ENCODE measurements around the gene FZR1.
"Not testable (repeated sequence)": the region's sequence is repeated elsewhere in the genome, so short reads cannot be mapped to it uniquely, and the experiment has no call there.

Gene FZR1

DNA sequence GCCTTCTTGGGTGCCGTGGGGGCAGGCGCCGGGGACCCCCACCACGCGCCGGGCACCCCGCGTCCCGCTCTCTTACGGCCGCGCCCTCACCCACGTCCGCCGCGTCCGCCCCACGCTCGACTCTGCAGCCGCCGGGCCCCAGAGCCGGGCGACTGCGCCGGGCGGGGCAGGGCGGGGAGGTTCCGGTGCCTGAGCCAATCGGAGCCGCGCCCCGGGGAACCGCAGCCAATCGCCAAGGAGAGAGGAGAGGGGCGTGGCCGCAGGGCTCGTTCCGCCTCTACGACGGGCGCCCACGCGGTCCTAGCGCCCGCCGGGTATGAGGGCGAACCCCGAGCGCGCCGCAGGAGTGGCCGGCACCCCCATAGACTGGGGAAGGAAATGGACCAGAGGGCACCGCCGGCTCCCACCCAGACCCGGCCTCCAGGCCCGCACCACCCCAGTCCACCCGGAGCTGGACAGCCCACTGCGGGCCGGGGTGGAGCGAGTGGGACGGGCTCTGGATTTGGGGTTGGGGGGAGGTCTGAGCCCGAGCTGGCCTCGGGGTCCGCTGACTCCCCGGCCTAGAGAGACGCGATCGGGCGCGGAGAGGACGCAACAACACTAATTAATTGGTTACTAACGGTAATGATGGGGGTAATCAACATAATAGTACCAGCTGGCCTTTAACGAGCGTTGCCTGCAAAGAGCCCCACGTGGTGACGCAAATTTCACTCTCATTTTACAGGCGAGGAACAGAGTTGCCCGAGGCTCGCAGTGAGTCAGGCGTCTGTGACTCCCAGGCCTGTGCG is 51.5 kb downstream of the FZR1 start, which contains the start of gene MFSD12:
Gene MFSD12, minus strand, starts transcription at position 126 of the 788 bp plus-strand sequence. CDS start 183 bp downstream, outside the sequence.
- peak; percentile 91 for ATAC-seq (replicated peaks; ENCODE audit: extremely low read depth, poor library complexity, severe bottlenecking)
- H3K36me3 Mint-ChIP-seq (ENCODE audit: insufficient read depth) = peaks cover 20% of the 10 kb centered on the region
- peak within 1 kb of the TSS; percentile 99 for H3K27ac Mint-ChIP-seq (ENCODE audit: low read depth)
- H3K27me3 Mint-ChIP-seq = no peaks in the 10 kb centered on the region
- peak; percentile 89 to 90 for DNase-seq (ENCODE audit: low spot score in 2 of 2)
- no peaks in the 10 kb centered on the region for H3K9me3 Mint-ChIP-seq
- peaks cover 35% of the 10 kb centered on the region for H3K4me1 Mint-ChIP-seq
- H3K4me3 Mint-ChIP-seq = peak within 1 kb of the TSS; percentile 92

DNA sequence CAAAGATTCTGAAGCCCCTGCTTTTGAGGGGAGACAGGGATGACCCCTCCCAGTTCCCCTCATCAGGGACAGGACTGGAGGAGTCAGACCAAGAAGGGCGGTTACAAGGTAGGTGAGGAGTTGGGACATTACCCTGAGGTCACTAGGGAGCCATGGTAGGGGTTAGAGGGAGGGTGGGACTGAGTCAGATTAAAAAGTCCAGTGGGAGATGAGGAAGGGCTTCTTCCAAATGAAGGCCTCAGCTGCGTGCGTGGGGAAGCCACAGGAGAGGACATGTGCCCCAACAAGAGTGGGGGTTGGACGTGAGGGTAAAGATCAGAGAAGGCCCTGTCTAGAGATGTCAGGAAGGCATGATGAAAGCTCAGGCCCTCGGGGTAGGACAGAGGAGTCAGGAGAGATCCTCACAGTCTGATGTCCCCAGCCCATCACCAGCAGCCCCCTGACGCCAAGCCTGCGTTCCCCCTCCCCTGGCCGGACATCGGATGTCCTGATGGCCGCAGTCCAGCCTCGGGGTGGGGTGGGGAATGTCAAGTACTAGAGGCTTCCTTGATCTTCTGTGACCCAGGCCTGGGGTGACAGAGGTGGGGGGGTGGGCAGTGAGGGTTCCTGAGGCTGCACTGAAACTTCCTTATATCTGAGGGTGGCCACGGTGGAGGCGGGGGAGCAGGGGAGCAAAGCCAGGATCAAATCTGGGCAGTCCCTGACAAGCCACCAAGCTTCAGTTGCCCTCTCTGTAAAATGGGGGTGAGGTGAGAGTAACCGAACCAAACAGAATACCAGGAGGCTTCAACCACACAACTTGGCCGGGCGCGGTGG is 57.8 kb downstream of the FZR1 start:
- Mint-ChIP-seq H3K27me3 (no peaks in the 10 kb centered on the region), H3K4me3 (no peak overlapping the region), H3K36me3 (ENCODE audit: insufficient read depth) (peaks cover 2% of the 10 kb centered on the region), H3K4me1 (no peaks in the 10 kb centered on the region), H3K9me3 (no peaks in the 10 kb centered on the region), H3K27ac (ENCODE audit: low read depth) (no peak overlapping the region)
- ATAC-seq (replicated peaks; ENCODE audit: extremely low read depth, poor library complexity, severe bottlenecking) (no peak), DNase-seq (ENCODE audit: low spot score in 2 of 2) (no peak)

DNA sequence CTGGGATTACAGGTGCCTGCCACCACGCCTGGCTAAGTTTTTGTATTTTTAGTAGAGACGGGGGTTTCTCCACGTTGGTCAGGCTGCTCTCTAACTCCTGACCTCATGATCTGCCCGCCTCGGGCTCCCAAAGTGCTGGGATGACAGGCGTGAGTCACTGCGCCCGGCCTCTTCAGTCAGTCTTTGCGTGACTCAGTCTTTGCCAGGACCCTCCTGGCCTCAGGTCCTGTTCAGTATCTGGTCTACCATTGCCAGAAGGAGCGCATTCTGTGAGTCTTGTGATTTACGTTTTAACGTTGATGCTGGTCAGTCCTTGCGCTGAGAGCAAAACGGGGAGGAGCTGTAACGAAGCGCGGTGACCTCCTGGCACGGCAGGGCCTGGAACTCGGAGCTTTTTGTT is 59.0 kb downstream of the FZR1 start:
- no peaks in the 10 kb centered on the region for H3K9me3 Mint-ChIP-seq
- no peaks in the 10 kb centered on the region for H3K4me1 Mint-ChIP-seq
- no peak overlapping the region for H3K4me3 Mint-ChIP-seq
- ATAC-seq (replicated peaks; ENCODE audit: extremely low read depth, poor library complexity, severe bottlenecking) = no peak
- H3K27me3 Mint-ChIP-seq = no peaks in the 10 kb centered on the region
- peaks cover 2% of the 10 kb centered on the region for H3K36me3 Mint-ChIP-seq (ENCODE audit: insufficient read depth)
- DNase-seq (ENCODE audit: low spot score in 2 of 2) = no peak
- H3K27ac Mint-ChIP-seq (ENCODE audit: low read depth) = no peak overlapping the region

DNA sequence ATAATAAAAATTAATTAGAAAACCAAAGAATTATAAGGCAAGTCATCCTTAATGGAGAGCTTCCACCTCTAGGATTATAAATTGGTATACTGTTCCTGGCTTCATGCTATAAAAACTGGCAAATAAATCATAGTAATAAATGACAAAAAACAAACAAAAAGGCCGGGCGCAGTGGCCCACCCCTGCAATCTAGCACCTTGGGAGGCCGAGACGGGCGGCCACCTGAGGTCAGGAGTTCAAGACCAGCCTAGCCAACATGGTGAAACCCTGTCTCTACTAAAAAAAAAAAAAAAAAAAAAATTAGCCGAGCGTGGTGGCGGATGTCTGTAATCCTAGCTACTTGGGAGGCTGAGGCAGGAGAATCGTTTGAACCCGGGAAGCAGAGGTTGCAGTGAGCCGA is 63.9 kb downstream of the FZR1 start:
- DNase-seq (ENCODE audit: low spot score in 2 of 2); H3K27ac Mint-ChIP-seq (ENCODE audit: low read depth); H3K36me3 Mint-ChIP-seq (ENCODE audit: insufficient read depth); H3K9me3 Mint-ChIP-seq; H3K4me3 Mint-ChIP-seq; ATAC-seq (replicated peaks; ENCODE audit: extremely low read depth, poor library complexity, severe bottlenecking); H3K27me3 Mint-ChIP-seq; H3K4me1 Mint-ChIP-seq: not testable (repeated sequence)

DNA sequence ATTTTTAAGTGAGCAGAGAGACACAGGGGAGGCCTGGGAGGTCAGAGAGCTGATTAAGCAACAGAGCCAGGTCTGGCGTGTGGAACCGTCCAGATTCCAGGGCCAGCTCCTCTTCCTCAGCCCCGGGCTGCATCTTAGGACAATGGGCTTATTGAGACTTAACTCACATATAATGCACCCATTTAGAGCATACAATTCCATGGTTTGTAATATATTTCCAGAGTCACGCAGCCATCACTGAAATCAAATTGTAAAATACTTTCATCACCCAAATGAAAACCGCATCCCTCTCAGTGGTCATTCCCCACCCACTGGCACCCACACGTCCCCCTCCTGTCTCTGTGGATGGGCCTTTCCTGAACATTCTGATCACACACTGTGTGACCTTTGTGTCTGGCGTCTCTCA is 64.5 kb downstream of the FZR1 start:
- no peak for ATAC-seq (replicated peaks; ENCODE audit: extremely low read depth, poor library complexity, severe bottlenecking)
- Mint-ChIP-seq H3K9me3 (no peaks in the 10 kb centered on the region), H3K27me3 (no peaks in the 10 kb centered on the region), H3K36me3 (ENCODE audit: insufficient read depth) (peaks cover 8% of the 10 kb centered on the region), H3K4me3 (no peak overlapping the region), H3K4me1 (no peaks in the 10 kb centered on the region), H3K27ac (ENCODE audit: low read depth) (no peak overlapping the region)
- no peak for DNase-seq (ENCODE audit: low spot score in 2 of 2)

DNA sequence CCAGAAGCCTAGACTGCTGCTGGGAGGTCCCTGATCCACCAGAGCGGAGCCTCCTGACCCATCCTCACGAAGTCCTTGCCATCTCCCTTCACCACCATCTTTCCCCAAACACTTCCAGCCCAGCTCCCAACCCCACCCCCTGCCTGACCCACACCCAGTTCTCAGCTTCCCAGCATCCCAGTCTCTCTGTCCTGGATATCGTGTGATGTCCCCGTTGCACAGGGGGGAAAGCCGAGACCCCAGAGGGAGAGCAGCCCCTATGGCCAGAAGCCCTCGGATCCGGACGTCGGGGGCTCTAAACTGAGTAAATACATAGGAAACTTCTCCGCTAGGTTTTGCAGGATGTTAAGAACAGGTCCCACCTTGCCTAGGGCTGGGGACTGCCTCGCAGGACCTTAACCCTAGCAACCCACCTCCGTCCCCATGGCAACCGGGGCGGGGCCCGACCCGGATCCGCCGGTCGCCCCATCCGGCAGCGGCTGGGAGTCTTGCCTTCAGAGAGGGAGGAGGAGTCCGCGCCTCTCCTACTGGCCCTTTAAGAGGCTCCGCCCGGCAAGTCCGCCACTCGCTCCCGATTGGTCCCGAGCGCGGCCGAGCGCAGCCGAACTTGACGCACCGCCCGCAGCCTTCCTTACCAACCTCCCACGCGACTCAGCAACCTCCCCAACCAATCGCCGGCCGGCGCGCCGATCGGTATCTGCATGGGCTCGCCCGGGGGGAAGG is 66.2 kb downstream of the FZR1 start:
- H3K27ac Mint-ChIP-seq (ENCODE audit: low read depth) = no peak overlapping the region
- no peaks in the 10 kb centered on the region for H3K4me1 Mint-ChIP-seq
- no peaks in the 10 kb centered on the region for H3K9me3 Mint-ChIP-seq
- ATAC-seq (replicated peaks; ENCODE audit: extremely low read depth, poor library complexity, severe bottlenecking) = peak; percentile 99
- peaks cover 8% of the 10 kb centered on the region for H3K36me3 Mint-ChIP-seq (ENCODE audit: insufficient read depth)
- no peaks in the 10 kb centered on the region for H3K27me3 Mint-ChIP-seq
- peak overlapping the region; percentile 77 for H3K4me3 Mint-ChIP-seq
- DNase-seq (ENCODE audit: low spot score in 2 of 2) = peak; percentile 94 to 98

DNA sequence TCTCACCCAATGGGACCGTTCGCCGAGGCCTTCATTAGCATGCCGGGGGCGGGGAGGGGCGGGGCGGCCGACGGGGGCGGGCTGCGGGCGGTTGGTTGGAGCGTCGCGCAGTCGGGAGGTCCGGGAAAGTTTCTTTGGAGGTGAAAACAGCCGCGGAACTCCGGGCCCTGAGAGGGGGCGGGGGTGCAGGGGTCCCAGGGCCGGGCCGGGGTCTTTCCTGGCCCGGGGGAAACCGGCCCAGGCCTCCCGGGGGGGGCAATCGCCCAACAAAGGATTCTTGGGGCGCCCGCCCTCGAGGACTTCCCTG is 66.7 kb downstream of the FZR1 start, which contains the start of gene HMG20B:
Gene HMG20B, plus strand, starts transcription at position 90 of the 307 bp plus-strand sequence. CDS start 366 bp downstream, outside the sequence.
- no peaks in the 10 kb centered on the region for H3K27me3 Mint-ChIP-seq
- peaks cover 8% of the 10 kb centered on the region for H3K36me3 Mint-ChIP-seq (ENCODE audit: insufficient read depth)
- no peaks in the 10 kb centered on the region for H3K4me1 Mint-ChIP-seq
- no peaks in the 10 kb centered on the region for H3K9me3 Mint-ChIP-seq
- DNase-seq (ENCODE audit: low spot score in 2 of 2) (no peak), ATAC-seq (replicated peaks; ENCODE audit: extremely low read depth, poor library complexity, severe bottlenecking) (no peak)
- H3K4me3 Mint-ChIP-seq = peak within 1 kb of the TSS; percentile 77
- peak within 1 kb of the TSS; percentile 38 for H3K27ac Mint-ChIP-seq (ENCODE audit: low read depth)

DNA sequence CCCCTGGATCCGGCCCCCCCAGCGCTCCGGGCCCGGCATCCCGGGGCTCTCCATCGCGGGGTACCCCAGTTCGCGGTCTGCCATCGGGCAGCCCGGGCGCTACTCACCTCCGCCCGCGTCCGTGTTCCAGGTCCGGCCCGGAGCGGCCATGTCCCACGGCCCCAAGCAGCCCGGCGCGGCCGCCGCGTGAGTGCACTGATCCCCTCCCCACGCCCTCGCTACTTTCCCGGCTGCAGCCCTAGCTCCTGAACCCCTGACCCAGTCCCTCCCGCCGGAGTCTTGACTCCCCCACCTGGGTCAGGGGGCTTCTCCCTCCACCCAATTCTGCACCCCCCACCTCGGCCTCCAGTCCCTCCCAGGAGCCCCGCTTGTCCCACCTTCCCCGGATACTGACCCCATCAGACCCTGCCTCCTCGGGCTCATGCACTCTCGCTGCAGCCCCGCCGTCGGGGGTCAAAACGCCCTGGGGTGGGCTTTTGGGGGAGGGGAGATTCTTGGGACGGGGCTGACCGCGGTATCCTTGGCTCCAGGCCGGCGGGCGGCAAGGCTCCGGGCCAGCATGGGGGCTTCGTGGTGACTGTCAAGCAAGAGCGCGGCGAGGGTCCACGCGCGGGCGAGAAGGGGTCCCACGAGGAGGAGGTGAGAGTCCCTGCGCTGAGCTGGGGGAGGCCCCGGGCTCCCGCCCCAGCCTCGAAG is 67.2 kb downstream of the FZR1 start:
- Mint-ChIP-seq H3K27me3 (no peaks in the 10 kb centered on the region), H3K36me3 (ENCODE audit: insufficient read depth) (peaks cover 8% of the 10 kb centered on the region), H3K27ac (ENCODE audit: low read depth) (peak overlapping the region; percentile 38), H3K4me3 (peak overlapping the region; percentile 77), H3K9me3 (no peaks in the 10 kb centered on the region), H3K4me1 (no peaks in the 10 kb centered on the region)
- DNase-seq (ENCODE audit: low spot score in 2 of 2) (peak in 1 of 2 donors; percentile 31), ATAC-seq (replicated peaks; ENCODE audit: extremely low read depth, poor library complexity, severe bottlenecking) (peak; percentile 2)

DNA sequence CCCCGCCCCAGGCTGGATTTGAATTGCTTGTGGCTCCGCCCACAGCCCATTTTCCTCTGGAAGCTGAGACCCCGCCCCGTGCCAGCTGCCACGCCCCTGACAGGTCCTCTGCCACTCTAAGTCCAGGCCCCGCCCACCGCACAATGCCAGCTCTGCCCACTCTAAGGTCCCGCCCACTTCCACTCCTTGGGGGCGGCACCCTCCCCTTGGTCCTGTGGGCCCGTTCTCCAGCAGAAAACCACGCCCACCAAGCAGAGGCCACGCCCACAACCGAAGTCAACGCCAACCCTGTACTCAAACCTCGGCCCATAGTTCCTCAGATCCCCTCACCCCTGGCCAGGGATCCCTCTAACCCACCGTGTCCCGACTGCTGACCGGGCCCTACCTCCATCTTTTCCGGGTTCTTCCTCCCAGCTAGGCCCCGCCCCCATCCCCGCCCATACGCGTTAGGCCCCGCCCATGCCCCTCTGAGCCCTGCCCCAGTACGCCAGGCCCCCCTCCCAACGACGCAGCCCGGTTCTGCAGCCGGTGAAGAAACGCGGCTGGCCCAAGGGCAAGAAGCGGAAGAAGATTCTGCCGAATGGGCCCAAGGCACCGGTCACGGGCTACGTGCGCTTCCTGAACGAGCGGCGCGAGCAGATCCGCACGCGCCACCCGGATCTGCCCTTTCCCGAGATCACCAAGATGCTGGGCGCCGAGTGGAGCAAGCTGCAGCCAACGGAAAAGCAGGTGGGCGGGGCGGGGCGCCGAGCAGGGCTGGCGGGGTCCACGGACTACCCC is 67.9 kb downstream of the FZR1 start:
- no peaks in the 10 kb centered on the region for H3K9me3 Mint-ChIP-seq
- DNase-seq (ENCODE audit: low spot score in 2 of 2) (peak; percentile 69 to 70), ATAC-seq (replicated peaks; ENCODE audit: extremely low read depth, poor library complexity, severe bottlenecking) (no peak)
- H3K4me1 Mint-ChIP-seq = no peaks in the 10 kb centered on the region
- H3K36me3 Mint-ChIP-seq (ENCODE audit: insufficient read depth) = peaks cover 8% of the 10 kb centered on the region
- peak overlapping the region; percentile 38 for H3K27ac Mint-ChIP-seq (ENCODE audit: low read depth)
- no peaks in the 10 kb centered on the region for H3K27me3 Mint-ChIP-seq
- peak overlapping the region; percentile 77 for H3K4me3 Mint-ChIP-seq

DNA sequence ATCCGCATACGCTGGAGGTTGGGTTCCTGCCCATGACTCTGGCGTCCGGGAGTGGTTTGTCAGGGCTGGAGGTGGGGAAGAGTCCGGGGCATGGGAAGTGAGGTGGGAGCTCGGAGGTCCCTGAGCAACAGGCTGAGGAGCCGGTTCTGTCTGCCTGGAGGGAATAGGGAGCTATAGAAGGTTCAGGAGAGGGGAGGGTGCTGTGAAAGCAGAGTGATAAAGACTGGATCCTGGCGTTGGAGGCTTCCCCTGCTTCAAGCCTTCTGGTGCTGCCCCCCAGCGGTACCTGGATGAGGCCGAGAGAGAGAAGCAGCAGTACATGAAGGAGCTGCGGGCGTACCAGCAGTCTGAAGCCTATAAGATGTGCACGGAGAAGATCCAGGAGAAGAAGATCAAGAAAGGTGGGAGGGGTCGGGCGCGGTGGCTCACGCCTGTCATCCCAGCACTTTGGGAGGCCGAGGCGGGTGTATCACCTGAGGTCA is 69.2 kb downstream of the FZR1 start:
- H3K27ac Mint-ChIP-seq (ENCODE audit: low read depth) = peak overlapping the region; percentile 20
- ATAC-seq (replicated peaks; ENCODE audit: extremely low read depth, poor library complexity, severe bottlenecking) (no peak), DNase-seq (ENCODE audit: low spot score in 2 of 2) (no peak)
- peaks cover 8% of the 10 kb centered on the region for H3K36me3 Mint-ChIP-seq (ENCODE audit: insufficient read depth)
- no peak overlapping the region for H3K4me3 Mint-ChIP-seq
- no peaks in the 10 kb centered on the region for H3K27me3 Mint-ChIP-seq
- no peaks in the 10 kb centered on the region for H3K4me1 Mint-ChIP-seq
- no peaks in the 10 kb centered on the region for H3K9me3 Mint-ChIP-seq

DNA sequence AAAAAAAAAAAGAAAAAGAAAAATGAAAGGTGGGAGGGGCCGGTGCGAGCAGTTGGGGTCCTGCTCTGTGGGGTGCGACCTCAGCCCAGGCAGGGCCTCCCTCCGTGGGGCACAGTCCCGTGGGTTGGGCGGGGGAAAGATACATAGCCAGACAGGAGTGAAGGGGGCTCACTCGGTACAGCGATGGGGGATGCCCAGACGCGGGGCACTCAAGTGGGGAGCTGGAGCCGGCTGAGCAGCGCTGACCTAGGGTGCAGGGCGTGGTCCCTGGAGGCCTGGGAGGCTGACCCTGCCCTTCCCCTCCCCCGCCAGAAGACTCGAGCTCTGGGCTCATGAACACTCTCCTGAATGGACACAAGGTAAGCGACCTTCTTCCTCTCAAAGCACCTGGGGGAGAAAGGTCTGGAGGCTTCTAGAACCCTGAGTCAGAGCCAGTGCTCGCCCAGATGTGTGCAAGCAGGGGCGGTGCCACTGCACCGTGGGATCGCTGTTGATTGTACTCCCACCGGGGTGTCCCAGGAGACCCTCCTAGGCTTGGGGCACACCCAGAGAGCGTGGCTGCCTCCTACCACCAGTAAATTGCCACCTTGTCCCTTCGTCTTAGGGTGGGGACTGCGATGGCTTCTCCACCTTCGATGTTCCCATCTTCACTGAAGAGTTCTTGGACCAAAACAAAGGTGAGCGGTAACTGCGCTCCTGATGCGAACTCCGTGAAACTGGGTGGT is 70.0 kb downstream of the FZR1 start:
- Mint-ChIP-seq H3K27ac (ENCODE audit: low read depth) (no peak overlapping the region), H3K27me3 (no peaks in the 10 kb centered on the region), H3K4me3 (no peak overlapping the region), H3K36me3 (ENCODE audit: insufficient read depth) (peaks cover 8% of the 10 kb centered on the region), H3K4me1 (no peaks in the 10 kb centered on the region), H3K9me3 (no peaks in the 10 kb centered on the region)
- ATAC-seq (replicated peaks; ENCODE audit: extremely low read depth, poor library complexity, severe bottlenecking) (no peak), DNase-seq (ENCODE audit: low spot score in 2 of 2) (no peak)
